ENCODE measurements around the gene SLC25A3.
A peak's percentile ranks its signal among the peaks of the same experiment; 100 is the strongest.
"Not testable (repeated sequence)": the region's sequence is repeated elsewhere in the genome, so short reads cannot be mapped to it uniquely, and the experiment has no call there.

SLC25A3 gene

GRCh38 chr12:98593351-98594049 is at the start of gene SLC25A3:
Gene SLC25A3, plus strand, starts transcription at chr12:98593686. Its CDS starts 293 bp downstream, at chr12:98593979.
- peak; percentile 100 for DNase-seq (ENCODE audit: low spot score)

DNA sequence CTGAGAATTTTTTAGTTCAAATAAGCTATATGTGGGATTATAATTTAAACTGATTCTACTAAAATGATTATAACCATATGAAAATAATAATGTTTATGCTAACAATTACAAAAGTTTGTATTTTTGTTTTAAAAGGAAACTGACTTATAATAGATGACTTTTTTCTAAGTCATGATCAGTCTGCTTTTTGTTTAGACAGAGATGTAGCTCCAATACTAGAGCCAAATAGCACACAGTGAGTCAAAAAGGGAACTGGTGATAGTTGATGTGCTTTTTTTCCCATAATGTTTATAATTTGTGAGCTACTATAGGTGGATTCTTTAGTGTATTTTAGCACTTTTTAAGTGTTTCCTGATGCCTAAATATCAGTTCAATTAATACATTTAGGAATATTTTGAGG is 49.8 kb upstream of the SLC25A3 start:
- no peak for DNase-seq (ENCODE audit: low spot score)

DNA sequence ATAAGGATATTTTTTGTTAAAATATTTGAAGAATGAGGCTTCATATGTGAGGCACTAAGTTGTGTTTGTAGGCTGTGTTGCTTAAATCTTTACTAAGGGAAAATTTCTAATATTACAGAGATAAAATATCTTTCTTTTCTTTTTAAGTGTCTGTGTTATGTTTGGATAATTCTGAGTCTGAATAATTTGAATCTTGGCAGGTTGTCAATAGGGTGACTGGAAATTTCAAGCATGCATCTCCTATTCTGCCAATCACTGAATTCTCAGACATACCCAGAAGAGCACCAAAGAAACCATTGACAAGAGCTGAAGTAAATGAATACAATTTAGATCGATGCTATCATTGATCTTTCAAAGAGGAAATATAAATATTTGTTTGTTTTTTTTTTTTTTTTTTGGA is 48.7 kb upstream of the SLC25A3 start:
- no peak for DNase-seq (ENCODE audit: low spot score)

GRCh38 chr12:98549371-98550110 is 43.9 kb upstream of the SLC25A3 start:
- no peak for DNase-seq (ENCODE audit: low spot score)

GRCh38 chr12:98551787-98552186 is 41.7 kb upstream of the SLC25A3 start:
- no peak for DNase-seq (ENCODE audit: low spot score)

GRCh38 chr12:98558097-98558496 is 35.4 kb upstream of the SLC25A3 start:
- DNase-seq (ENCODE audit: low spot score) = not testable (repeated sequence)

DNA sequence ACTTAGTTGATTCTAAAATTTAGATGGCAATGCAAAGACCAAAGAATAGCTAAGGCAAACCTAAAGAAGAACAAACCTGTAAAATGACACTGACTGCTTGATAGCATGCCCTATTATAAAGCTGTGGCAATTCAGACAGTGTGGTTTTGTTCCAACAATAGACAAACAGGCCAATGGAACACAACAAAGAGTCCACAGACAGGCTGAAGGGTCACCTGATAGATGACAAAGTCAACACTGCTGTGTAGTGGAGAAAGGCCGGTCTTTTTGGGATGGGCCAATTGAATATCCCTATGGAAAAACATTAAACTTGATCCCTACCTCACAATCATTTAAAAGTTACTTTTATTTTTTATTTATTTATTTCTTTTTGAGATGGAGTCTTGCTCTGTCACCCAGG is 33.8 kb upstream of the SLC25A3 start:
- peak; percentile 78 for DNase-seq (ENCODE audit: low spot score)

DNA sequence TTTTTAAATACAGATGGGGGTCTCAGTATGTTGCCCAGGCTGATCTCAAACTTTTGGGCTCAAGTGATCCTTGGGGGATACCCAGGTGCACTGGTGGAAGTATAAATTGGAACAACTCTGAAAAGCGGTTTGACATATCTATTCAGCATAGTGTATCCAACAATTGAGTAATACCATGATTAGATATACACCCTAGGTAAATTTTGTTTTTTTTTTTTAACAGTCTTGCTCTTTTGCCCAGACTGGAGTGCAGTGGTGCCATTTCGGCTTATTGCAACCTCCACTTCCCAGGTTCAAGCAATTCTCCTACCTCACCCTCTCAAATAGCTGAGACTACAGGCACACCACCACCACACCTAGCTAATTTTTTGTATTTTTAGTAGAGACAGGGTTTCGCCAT is 31.6 kb upstream of the SLC25A3 start:
- DNase-seq (ENCODE audit: low spot score) = no peak

DNA sequence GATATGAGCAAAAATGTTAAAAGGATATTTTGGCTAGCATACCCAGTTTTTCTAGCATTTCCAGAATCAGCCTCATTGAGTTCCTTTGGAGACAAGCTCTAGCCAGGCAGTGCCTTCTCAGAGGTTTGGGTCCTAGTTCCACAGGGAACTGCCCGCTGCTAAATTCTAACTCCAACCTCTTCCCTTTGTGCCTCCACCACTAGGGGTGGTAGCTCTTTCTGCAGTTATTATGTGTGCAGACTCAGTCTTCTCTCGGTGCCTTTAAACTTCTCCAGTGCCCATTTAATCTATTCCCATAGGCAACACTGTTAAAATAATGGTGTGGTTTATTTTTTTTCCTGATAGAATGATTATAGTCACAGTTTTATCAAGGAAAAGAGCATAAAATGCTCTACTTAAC is 21.5 kb upstream of the SLC25A3 start:
- DNase-seq (ENCODE audit: low spot score) = no peak

- DNase-seq (ENCODE audit: low spot score) = no peak
These were observed 19.4 kb upstream of the SLC25A3 start for GRCh38 chr12:98574110-98574509.

DNA sequence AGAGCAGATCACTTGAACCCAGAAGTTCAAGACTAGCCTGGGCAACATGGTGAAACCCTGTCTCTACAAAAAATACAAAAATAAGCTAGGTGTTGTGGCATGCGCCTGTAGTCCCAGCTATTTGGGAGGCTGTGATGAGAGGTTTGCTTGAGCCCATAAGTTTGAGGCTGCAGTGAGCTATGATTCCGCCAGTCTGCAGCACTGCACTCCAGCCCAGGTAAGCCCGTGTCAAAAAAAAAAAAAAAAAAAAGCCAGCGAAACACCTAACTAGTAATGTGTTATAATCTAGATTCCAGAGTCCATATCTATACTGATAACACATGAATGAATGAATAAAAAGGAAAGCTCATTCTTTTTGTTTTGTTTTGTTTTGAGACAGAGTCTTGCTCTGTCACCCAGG is 18.5 kb upstream of the SLC25A3 start:
- DNase-seq (ENCODE audit: low spot score) = no peak

DNA sequence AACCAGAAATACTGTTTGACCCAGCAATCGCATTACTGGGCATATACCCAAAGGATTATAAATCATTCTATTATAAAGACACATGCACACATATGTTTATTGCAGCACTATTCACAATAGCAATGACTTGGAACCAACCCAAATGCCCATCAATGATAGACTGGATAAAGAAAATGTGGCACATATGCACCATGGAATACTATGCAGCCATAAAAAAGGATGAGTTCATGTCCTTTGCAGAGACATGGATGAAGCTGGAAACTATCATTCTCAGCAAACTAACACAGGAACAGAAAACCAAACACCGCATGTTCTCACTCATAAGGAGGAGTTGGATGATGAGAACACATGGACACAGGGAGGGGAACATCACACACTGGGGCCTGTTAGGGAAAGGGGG is 16.7 kb upstream of the SLC25A3 start:
- not testable (repeated sequence) for DNase-seq (ENCODE audit: low spot score)

DNA sequence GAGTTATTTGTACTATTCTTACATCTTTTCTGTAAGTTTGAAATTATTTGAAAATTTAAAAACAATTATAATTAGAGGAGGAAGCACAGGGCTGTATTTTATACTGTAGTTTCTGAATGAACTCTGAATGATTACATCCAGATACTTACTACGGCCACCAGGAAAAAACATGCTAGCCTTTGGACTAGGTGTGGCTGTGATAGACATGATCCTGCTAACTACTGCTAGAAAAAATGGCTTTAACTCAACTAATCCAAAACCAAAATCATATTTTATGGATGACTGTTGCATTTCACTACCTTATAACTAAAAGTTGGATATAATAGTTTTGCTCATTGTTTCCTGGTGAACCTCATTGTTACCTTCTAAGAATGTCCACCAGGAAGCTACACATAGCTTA is 15.1 kb upstream of the SLC25A3 start:
- no peak for DNase-seq (ENCODE audit: low spot score)

DNA sequence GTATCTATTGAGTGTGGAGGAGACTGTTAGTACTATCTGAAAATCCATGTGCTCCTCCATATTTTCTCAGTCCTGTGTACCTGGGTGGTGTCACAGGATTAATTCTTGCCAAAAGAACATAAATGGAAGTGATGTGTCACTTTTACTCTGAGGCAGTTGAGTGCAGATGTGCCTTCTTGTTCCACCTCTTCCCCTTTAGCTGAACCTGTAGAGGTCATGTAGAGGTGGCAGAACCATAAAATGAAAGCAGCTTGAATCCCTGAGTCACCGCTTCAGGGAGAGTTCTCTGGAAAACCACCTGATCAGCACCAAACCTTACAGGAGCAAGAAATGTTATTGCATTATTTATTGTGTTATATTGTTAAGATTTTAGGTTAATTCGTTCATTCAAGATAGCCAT is 14.7 kb upstream of the SLC25A3 start:
- DNase-seq (ENCODE audit: low spot score) = no peak

DNA sequence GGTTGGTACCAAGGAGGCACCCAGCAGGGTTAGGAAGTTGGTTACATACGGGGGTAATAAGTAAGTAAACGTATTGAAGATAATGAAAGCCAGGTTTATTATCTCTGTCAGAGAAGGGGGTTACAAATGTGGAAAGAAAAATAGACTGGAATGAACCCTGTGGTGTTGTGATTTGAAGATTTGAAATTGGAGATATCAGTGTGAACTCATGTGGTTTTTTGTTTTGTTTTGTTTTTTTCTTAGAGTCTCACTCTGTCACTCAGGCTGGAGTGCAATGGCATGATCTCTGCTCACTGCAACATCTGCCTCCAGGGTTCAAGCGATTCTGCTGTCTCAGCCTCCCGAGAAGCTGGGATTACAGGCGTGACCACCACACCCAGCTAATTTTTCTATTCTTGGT is 14.1 kb upstream of the SLC25A3 start:
- no peak for DNase-seq (ENCODE audit: low spot score)

DNA sequence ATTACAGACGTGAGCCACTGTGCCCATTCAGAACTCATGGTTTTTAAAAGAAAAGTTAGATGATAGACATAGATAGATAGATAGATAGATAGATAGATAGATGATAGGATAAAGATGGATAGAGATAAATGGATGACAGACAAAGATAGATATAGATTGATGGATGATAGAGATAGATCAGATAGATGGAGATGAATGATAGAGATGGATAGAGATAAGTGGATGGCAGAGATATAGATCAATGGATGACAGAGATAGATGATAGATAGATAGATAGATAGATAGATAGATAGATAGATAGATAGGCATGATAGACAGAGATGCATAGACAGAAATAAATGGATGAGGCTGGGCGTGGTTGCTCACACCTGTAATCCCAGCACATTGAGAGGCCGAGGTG is 13.7 kb upstream of the SLC25A3 start:
- no peak for DNase-seq (ENCODE audit: low spot score)

DNA sequence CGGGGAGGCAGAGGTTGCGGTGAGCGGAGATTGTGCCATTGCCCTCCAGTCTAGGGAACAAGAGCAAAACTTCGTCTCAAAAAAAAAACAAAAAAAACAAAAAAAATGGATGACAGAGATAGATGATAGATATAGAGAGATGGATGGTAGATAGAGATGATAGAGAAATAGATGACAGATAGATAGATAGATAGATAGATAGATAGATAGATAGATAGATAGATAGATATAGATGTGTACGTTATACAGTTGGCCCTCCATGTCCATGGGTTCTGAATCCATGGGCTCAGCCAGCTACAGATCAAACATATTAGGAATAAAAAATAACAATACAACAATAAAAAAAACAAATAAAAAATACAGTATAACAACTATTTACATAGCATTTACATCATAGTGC is 12.8 kb upstream of the SLC25A3 start:
- no peak for DNase-seq (ENCODE audit: low spot score)

DNA sequence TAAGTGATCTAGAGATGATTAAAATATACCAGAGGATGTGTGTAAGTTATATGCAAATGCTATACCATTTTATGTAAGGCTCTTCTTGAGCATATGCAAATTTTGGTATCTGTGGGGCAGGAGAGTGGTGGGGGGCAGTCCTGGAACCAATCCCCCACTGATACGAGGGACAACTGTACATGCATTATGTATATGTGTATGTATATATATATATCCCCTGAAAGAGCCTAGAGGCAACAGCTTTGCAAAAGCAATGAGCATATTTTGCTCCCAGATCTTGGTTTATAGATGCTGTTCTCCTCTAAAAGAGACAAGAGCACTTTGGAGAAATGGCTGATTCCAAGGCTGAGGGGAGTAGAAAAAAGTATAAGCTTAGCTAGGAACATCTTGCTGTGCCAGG is 12.4 kb upstream of the SLC25A3 start:
- DNase-seq (ENCODE audit: low spot score) = no peak

- DNase-seq (ENCODE audit: low spot score) = no peak
These were observed 11.4 kb upstream of the SLC25A3 start for GRCh38 chr12:98582093-98582492.

DNA sequence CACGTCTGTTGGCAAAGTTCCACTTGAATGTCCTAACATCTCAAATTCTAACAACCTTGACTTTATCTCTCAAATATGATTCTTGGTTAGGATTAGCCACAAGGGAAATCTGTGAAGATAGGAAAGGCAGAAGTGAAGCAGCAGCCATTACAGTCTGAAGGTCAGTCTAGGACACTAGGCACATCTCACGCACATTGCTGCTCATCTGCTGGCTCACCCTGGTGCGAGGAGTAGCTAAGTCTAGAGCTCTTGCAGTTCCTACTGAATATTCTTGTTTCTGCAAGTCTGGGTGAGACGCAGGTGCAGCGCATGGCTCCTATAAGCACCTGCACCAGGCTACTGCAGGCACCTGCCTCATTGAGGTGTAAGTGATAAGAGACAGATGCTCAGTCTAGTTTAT is 6.4 kb upstream of the SLC25A3 start:
- no peak for DNase-seq (ENCODE audit: low spot score)

DNA sequence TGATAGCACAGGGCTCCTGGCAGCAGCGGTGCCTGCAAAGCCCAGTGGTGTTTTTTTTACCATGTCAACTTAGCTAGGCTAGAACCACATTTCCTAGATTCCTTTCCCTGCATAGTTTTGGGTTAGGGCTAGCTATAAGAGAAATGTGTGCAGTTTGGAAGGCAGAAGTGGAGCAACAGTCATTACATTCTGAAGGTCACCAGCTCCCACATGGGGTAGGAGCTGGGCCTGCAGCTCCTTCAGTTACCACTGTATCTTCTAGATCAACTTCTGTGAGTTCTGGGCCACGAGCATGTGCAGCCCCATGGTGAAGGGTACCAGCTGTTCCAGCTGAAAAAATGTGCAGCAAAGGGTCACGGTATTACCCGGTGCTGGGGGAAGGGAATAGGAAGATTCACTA is 2.3 kb upstream of the SLC25A3 start:
- DNase-seq (ENCODE audit: low spot score) = no peak

GRCh38 chr12:98592825-98593322 is 612 bp upstream of the SLC25A3 start:
- no peak for DNase-seq (ENCODE audit: low spot score)

DNA sequence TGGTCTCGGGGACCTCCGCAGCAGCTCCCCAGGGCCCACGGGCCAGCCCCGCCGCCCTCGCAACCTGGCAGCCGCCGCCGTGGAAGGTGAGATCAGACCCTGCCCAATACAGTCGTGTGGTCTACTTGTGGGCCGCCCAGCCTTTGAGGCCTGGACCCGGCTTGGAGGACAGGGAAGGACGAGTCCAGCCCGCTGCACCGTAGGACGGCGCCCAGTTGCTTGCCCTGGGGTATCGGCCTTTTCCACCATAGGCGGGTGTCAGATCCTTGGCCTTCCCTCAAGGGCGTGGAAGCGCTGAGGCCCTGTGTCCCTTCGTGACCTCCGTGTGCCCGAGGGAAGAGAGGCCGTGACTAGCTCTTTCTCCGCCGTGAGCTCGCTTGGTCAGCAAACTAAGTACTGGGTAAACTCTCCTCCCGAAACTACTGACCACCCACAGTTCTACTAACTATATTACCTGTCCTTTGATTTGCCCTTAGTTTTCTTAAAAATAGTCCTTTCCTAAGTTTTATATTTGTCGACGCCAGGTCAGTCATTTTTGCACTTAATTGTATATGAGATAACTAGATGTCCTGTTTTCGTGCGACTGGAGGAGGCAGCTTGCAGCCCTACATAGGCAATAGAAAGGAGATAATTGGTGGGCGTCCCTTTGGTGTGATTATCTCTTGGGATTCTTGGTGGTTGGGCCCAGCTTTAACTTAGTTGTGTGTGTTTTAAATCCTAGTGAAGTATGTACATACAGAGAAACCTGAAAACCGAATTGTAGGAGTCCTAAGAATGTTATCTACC is 757 bp downstream of the SLC25A3 start:
- peak; percentile 42 for DNase-seq (ENCODE audit: low spot score)

Data from Ammon's horn (tissue), 1 donor.